Measurements from ENCODE around the gene HIRA. TPM values are rescaled to one million over a fixed set of nuclear protein-coding genes. Genes with fewer than 3 reads are reported as not detected.

The HIRA gene, protein sequence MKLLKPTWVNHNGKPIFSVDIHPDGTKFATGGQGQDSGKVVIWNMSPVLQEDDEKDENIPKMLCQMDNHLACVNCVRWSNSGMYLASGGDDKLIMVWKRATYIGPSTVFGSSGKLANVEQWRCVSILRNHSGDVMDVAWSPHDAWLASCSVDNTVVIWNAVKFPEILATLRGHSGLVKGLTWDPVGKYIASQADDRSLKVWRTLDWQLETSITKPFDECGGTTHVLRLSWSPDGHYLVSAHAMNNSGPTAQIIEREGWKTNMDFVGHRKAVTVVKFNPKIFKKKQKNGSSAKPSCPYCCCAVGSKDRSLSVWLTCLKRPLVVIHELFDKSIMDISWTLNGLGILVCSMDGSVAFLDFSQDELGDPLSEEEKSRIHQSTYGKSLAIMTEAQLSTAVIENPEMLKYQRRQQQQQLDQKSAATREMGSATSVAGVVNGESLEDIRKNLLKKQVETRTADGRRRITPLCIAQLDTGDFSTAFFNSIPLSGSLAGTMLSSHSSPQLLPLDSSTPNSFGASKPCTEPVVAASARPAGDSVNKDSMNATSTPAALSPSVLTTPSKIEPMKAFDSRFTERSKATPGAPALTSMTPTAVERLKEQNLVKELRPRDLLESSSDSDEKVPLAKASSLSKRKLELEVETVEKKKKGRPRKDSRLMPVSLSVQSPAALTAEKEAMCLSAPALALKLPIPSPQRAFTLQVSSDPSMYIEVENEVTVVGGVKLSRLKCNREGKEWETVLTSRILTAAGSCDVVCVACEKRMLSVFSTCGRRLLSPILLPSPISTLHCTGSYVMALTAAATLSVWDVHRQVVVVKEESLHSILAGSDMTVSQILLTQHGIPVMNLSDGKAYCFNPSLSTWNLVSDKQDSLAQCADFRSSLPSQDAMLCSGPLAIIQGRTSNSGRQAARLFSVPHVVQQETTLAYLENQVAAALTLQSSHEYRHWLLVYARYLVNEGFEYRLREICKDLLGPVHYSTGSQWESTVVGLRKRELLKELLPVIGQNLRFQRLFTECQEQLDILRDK
- total RNA-seq = 10 to 100 TPM; 16.2 to 18.0 TPM

DNA sequence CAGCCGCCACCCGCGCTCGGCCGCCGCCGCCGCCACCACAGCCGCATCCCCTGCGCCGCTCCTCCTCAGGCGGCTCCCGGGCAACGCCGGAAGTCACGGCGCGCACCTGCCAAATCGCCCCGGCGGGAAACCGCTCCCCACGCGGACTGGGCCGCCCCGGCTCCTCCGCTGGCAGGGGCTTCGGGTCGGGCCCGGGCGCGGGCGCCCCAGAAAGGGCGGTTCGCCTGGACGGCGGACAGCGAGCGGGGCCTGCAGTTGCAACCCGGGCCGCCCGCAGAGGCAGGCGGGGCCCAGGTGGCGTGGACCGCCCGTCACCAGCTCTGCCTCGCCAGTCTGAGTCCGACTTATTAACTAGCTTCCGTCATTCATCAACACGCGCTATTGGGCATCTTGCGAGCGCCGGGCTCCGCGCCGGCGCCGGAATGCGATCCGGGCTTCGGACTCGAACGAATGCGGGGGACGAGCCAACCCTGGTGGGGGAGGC is at the start of gene HIRA:
Gene HIRA (minus strand): TSS at position 85 of the 484 bp plus-strand sequence. CDS start 257 bp downstream, outside the sequence.
- intact Hi-C loops (cut with micrococcal nuclease) = loop anchor here (1.0 to 5.0 kb wide), 8 partner anchors 16 to 686 kb away; partner anchors contain the start of genes C22orf39, CDC45, CLTCL1 and COMT
- Mint-ChIP-seq H3K27ac (peak within 1 kb of the TSS; percentile 88), H3K27me3 (ENCODE audit: low read depth) (no peaks in the 10 kb centered on the region), H3K36me3 (ENCODE audit: low read depth) (peaks cover 14% of the 10 kb centered on the region), H3K9me3 (no peaks in the 10 kb centered on the region), H3K4me3 (peak within 1 kb of the TSS; percentile 73), H3K4me1 (ENCODE audit: low read depth) (peaks cover 48% of the 10 kb centered on the region)
- CTCF ChIA-PET = no interaction called here
- peak; percentile 81 for DNase-seq

DNA sequence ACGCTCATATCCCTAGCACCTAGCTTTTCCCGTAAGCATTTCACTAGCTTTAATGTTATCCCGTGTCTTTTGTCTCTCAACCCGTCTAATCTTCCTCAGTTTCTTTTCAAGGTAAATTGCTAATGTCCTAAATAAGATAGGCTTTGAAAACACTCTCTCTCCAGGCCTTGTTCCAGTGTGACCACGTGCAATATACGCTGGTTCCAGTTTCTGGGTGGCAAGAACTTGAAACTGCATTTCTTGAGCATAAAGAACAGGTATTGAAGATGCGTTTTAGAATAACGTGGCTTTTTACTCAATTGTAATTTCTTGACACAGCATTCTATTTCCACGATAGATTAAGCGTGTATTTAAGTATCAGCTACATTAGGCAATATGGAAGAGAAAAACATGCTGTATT is 49.3 kb upstream of the HIRA start:
- Mint-ChIP-seq H3K27me3 (ENCODE audit: low read depth) (no peaks in the 10 kb centered on the region), H3K27ac (no peak overlapping the region), H3K4me1 (ENCODE audit: low read depth) (peaks cover 28% of the 10 kb centered on the region), H3K36me3 (ENCODE audit: low read depth) (peaks cover 46% of the 10 kb centered on the region), H3K4me3 (peak overlapping the region; percentile 99), H3K9me3 (no peaks in the 10 kb centered on the region)
- intact Hi-C loops (cut with micrococcal nuclease) = no loop called here
- no peak for DNase-seq
- CTCF ChIA-PET = interaction anchor here (1.0 to 1.2 kb wide), 2 partner anchors 30 to 149 kb away, joined by 3 to 5 read pairs; no protein-coding TSS in a partner anchor

DNA sequence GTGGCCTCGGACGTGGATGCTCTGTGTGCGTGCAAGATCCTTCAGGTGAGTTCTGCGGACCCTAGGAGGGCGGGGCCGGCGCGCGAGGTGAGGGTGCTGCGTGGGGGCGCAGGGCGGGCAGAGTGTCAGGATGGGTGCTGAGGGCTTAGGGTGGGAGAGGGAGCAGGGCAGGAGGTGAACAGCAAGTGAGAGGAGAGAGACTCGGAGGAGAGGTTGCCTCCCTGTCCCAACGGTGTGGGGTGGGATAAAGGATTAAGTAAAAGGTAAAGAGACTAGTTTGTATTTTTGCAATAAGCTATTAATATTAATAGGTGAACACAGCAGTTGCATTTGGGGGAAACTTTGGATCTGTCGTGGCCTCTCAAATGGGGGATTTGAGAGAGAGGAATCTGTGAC is 48.6 kb upstream of the HIRA start:
- CTCF ChIA-PET = interaction anchor here (1.0 to 1.2 kb wide), 2 partner anchors 29 to 150 kb away, joined by 3 to 5 read pairs; no protein-coding TSS in a partner anchor

DNA sequence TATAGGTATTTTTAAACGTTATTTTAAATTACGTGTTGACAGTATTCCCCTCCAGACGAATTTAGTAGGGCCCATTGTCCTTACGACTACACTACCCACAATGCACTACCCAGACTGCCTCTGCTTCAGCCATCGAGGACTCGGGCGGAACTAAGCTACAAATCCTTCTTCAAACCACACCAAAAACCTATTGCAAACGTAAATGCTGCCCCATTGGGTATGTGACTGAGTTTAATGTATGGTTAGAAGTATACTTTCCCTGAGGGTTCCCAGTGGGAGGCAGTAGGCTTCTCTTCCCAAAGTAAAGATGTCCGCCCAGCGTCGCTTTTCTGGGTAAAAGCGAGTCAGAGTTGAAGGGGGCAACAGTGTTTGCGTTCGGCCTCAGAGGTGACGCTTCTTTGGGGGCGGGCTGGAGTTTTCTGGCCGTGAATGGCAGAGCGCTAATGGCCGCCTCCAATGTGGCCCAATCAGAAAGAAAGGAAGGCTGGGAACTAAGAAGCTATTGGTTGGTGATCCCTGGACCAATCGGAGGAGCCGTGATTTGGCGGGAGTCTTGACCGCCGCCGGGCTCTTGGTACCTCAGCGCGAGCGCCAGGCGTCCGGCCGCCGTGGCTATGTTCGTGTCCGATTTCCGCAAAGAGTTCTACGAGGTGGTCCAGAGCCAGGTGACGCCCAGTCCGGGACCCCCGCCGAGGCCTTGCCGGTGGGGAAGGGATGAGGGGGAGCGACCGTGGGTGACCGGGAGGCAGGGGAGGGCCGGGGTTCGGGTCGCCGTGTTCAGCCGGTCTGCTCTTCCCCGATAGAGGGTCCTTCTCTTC is 48.0 kb upstream of the HIRA start, which contains the start of gene CDC45:
Gene CDC45 (plus strand): TSS at position 566 of the 818 bp plus-strand sequence. CDS start 49 bp downstream, at position 615.
- Mint-ChIP-seq H3K27ac (peak within 1 kb of the TSS; percentile 96), H3K4me1 (ENCODE audit: low read depth) (peaks cover 28% of the 10 kb centered on the region), H3K4me3 (peak within 1 kb of the TSS; percentile 99), H3K27me3 (ENCODE audit: low read depth) (no peaks in the 10 kb centered on the region), H3K9me3 (no peaks in the 10 kb centered on the region), H3K36me3 (ENCODE audit: low read depth) (peaks cover 37% of the 10 kb centered on the region)
- CTCF ChIA-PET = interaction anchor here (0.6 to 1.2 kb wide), 6 partner anchors 12 to 302 kb away, joined by 3 to 5 read pairs (median 3); no protein-coding TSS in a partner anchor
- intact Hi-C loops (cut with micrococcal nuclease) = loop anchor here (1.0 to 5.0 kb wide), 12 partner anchors 30 to 413 kb away; partner anchors contain the start of genes CLTCL1, DGCR2, ESS2 and MRPL40
- DNase-seq = peak; percentile 98

More for the DNA sequence above, 48.6 kb upstream of the HIRA start:
- intact Hi-C loops (cut with micrococcal nuclease) = no loop called here
- peaks cover 43% of the 10 kb centered on the region for H3K36me3 Mint-ChIP-seq (ENCODE audit: low read depth)
- peaks cover 28% of the 10 kb centered on the region for H3K4me1 Mint-ChIP-seq (ENCODE audit: low read depth)
- no peak for DNase-seq
- no peaks in the 10 kb centered on the region for H3K9me3 Mint-ChIP-seq
- H3K4me3 Mint-ChIP-seq = peak overlapping the region; percentile 99
- H3K27me3 Mint-ChIP-seq (ENCODE audit: low read depth) = no peaks in the 10 kb centered on the region
- peak overlapping the region; percentile 96 for H3K27ac Mint-ChIP-seq

DNA sequence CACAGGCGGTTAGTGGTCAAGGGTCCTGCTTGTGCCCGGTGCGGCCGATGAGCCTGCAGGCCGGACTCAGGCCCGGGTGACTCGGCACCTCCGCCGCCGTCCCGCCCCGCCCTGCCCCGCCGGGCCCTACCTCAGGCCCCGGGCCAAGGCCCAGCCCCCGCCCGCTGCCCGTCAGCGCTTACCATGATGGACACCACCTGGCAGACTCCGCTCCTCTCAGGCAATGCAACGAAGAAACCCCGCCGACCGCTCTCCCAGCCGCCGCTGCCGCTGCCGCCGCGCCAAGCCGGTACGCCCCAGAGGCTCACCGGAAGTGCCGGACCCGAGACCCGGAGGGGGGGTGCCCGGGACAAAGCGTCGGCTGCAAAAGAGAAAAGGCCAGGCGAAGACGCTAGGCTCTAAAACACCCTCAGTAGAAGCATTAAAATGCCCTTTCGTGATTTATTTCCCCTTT is 47.4 kb upstream of the HIRA start, which contains the start of gene UFD1:
Gene UFD1 (minus strand): TSS at position 293 of the 454 bp plus-strand sequence. CDS start 108 bp downstream, at position 185.
- Mint-ChIP-seq H3K27me3 (ENCODE audit: low read depth) (no peaks in the 10 kb centered on the region), H3K36me3 (ENCODE audit: low read depth) (peaks cover 34% of the 10 kb centered on the region), H3K27ac (peak within 1 kb of the TSS; percentile 96), H3K4me3 (peak within 1 kb of the TSS; percentile 99), H3K9me3 (no peaks in the 10 kb centered on the region), H3K4me1 (ENCODE audit: low read depth) (peaks cover 29% of the 10 kb centered on the region)
- CTCF ChIA-PET = interaction anchor here (0.6 to 1.1 kb wide), 5 partner anchors 12 to 301 kb away, joined by 3 read pairs; no protein-coding TSS in a partner anchor
- DNase-seq = peak; percentile 82
- intact Hi-C loops (cut with micrococcal nuclease) = loop anchor here (1.0 to 5.0 kb wide), 12 partner anchors 30 to 413 kb away; partner anchors contain the start of genes CLTCL1, DGCR2, ESS2 and MRPL40

DNA sequence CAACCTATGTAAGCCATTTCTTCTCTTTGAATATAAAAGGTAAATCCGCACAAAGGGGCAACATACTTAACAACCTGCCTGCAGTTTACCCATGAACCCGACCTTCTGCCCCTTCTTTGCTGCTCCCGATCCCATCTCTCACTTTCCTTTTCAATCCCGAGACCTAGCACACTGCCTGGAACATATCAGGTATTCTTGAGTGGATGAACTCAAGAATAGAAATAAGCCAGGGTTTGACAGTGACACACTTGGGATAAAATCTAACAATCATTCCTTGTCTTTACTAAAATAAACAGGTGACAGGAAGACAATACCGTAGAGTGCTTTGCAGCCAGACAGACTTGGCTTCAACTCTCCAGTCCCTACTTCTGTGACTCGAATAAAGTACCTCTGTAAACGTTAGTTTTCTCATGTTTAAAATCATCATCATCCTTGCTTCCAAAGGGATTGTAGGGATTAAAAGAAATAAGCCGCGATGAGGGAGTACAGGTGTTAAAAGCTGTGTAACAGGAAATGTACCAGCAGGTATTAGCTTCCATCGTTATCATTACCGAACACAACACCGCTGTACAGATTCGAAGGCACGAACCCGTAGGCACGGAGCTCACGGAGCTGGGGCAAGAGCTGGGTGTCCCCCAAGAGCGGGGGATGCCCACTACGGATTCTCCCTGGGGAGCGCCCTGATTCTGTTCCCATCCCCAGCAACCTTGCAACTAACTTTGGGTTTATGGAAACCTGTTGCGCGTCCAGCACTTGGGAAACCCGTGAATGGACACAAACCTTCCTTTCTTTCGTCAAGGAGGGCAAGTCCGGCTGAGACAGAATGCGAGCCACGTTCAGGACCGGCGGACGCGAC is 46.7 kb upstream of the HIRA start:
- peaks cover 30% of the 10 kb centered on the region for H3K4me1 Mint-ChIP-seq (ENCODE audit: low read depth)
- H3K36me3 Mint-ChIP-seq (ENCODE audit: low read depth) = peaks cover 29% of the 10 kb centered on the region
- peak; percentile 37 for DNase-seq
- CTCF ChIA-PET = interaction anchor here (0.8 to 1.7 kb wide), 5 partner anchors 14 to 300 kb away, joined by 3 to 11 read pairs (median 3); partner anchors contain the start of gene SLC25A1
- no peaks in the 10 kb centered on the region for H3K9me3 Mint-ChIP-seq
- no peaks in the 10 kb centered on the region for H3K27me3 Mint-ChIP-seq (ENCODE audit: low read depth)
- intact Hi-C loops (cut with micrococcal nuclease) = loop anchor here (2.0 to 5.0 kb wide), 4 partner anchors 129 to 369 kb away; partner anchors contain the start of gene DGCR2
- H3K27ac Mint-ChIP-seq = peak overlapping the region; percentile 73
- H3K4me3 Mint-ChIP-seq = peak overlapping the region; percentile 99

DNA sequence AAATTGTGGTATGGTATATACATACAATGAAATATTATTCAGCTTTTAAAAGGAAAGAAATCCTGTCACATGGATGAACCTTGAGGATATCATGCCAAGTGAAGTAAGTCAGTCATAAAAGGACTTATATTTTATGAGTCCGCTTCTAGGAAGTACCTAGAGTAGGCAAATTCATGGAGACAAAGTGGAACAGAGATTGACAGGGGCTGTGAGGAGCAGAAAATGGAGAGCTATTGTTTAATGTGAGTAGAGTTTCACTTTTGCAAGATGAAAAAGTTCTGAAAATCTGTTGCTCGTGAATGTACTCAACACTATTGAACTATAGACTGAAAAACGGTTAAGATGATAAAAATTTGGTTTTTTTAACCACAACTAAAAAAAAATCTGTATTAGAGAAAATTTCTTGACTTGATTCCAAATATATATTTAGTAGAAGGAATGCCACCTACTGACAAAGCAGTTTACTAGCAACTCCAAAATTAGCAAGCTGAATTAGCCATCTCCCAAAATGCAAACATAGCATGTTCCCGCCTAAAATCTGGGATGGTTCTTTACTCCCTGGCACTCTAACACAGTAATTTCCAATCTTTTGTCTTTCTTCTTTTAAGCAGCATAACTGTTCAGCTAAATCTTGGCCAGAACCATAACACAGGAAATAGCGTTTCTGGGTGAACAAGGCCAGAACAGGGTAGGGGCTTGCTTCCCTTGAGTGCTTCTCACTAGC is 46.0 kb upstream of the HIRA start:
- H3K9me3 Mint-ChIP-seq = no peaks in the 10 kb centered on the region
- CTCF ChIA-PET = interaction anchor here (0.8 to 1.7 kb wide), 3 partner anchors 152 to 299 kb away, joined by 3 to 11 read pairs (median 4); partner anchors contain the start of gene SLC25A1
- peaks cover 30% of the 10 kb centered on the region for H3K4me1 Mint-ChIP-seq (ENCODE audit: low read depth)
- H3K36me3 Mint-ChIP-seq (ENCODE audit: low read depth) = peaks cover 24% of the 10 kb centered on the region
- peak overlapping the region; percentile 73 for H3K27ac Mint-ChIP-seq
- DNase-seq = no peak
- intact Hi-C loops (cut with micrococcal nuclease) = loop anchor here (2.0 to 5.0 kb wide), 4 partner anchors 130 to 369 kb away; partner anchors contain the start of gene DGCR2
- no peaks in the 10 kb centered on the region for H3K27me3 Mint-ChIP-seq (ENCODE audit: low read depth)
- H3K4me3 Mint-ChIP-seq = peak overlapping the region; percentile 99

DNA sequence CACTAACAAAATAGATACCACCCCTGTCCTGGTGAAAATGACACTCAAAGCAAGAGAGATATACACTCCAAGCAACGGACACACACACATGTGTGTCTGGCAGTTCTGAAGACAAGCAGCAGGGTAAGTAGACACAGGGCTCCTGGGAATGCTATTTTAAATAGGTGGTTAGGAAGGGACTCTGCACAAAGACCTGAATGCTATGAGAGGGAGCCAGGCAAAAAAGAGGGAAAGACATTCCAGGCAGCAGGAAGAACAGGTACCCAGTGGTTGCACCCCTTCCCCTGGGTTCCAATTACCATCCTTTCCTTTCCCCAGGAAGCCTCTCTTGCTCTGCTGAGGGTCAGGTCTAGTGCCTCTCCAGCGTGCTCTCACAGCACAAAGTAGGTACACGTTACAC is 44.5 kb upstream of the HIRA start:
- intact Hi-C loops (cut with micrococcal nuclease) = loop anchor here (5.0 kb wide), 2 partner anchors 131 to 354 kb away; partner anchors contain the start of gene DGCR2
- H3K36me3 Mint-ChIP-seq (ENCODE audit: low read depth) = peaks cover 28% of the 10 kb centered on the region

DNA sequence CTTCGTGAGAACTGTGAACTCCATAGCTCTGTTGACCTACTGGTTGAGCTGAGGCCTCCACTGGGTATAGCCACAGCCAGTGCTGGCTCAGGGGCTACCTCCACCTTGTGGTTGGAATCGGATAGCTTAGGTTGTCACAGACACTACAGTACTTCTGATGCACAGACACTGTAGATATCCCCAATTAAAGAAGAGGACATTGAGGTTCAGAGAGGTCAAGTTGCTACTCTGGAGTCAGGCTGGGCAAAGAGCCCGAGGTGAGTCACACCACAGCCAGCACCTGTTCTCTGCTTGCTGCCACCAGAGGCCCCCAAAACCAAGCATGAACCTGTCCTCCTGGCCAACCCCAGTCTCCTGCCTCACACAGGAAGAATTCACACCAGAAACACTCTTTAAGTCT is 42.0 kb upstream of the HIRA start:
- Mint-ChIP-seq H3K4me1 (ENCODE audit: low read depth) (peaks cover 21% of the 10 kb centered on the region), H3K27ac (no peak overlapping the region), H3K27me3 (ENCODE audit: low read depth) (no peaks in the 10 kb centered on the region), H3K36me3 (ENCODE audit: low read depth) (peaks cover 25% of the 10 kb centered on the region), H3K9me3 (no peaks in the 10 kb centered on the region), H3K4me3 (no peak overlapping the region)
- CTCF ChIA-PET = interaction anchor here (1.6 kb wide), 1 partner anchor 11 kb away, joined by 7 read pairs; no protein-coding TSS in a partner anchor
- DNase-seq = no peak
- intact Hi-C loops (cut with micrococcal nuclease) = no loop called here

More for the DNA sequence above, 44.5 kb upstream of the HIRA start:
- CTCF ChIA-PET = interaction anchor here (1.7 kb wide), 1 partner anchor 154 kb away, joined by 11 read pairs; no protein-coding TSS in a partner anchor
- Mint-ChIP-seq H3K4me1 (ENCODE audit: low read depth) (peaks cover 30% of the 10 kb centered on the region), H3K27ac (no peak overlapping the region), H3K27me3 (ENCODE audit: low read depth) (no peaks in the 10 kb centered on the region), H3K4me3 (no peak overlapping the region), H3K9me3 (no peaks in the 10 kb centered on the region)
- no peak for DNase-seq
